Adrenal gland (tissue), 5 donors: ENCODE data around the gene NXPH3.

Experiments
- POLR2A ChIP-seq, 2 donors: fragments of 450-650 bp; IDR thresholded peaks; one replicate each; pipeline ENCODE4 v1.6.1; 2017; ENCODE audit warnings: antibody characterized with exemption in 2 of 2, mild to moderate bottlenecking in 2 of 2, moderate library complexity in 1 of 2
- TF ChIP-seq, protein P1 (sequence below), 6 experiments: fragments of 450-650 bp in 4 of 6; fragments of 200-600 bp in 2 of 6; sonication (generic) in 1 of 6; IDR thresholded peaks; 1 replicate in 5 of 6; 2 replicates in 1 of 6; pipeline versions ENCODE4 v1.5.1 to v1.8.0; 2016 to 2021; ENCODE audit warnings: antibody characterized with exemption in 6 of 6, mild to moderate bottlenecking in 2 of 6, moderate library complexity in 1 of 6
- donor health status: DM: no; HTN: no; CAD: no.

DNA sequence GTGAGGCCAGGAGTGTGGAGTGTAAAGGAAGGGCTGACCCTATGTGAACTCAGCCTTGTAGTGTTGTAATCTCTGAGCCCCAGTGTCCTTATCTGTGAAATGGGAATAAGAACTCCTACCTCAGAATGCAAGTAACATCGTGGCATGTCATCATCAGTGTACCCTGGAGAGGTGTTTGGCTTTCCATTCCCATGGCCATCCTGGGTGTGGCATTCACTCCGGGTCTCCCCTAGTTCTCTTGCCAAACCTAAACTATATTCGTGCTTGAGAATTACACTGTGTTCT lies 1.9 kb downstream of the NXPH3 start:
- no peak for TF ChIP-seq POLR2A (IDR thresholded peaks at IDR 0.05)
- TF ChIP-seq, protein P1, sequence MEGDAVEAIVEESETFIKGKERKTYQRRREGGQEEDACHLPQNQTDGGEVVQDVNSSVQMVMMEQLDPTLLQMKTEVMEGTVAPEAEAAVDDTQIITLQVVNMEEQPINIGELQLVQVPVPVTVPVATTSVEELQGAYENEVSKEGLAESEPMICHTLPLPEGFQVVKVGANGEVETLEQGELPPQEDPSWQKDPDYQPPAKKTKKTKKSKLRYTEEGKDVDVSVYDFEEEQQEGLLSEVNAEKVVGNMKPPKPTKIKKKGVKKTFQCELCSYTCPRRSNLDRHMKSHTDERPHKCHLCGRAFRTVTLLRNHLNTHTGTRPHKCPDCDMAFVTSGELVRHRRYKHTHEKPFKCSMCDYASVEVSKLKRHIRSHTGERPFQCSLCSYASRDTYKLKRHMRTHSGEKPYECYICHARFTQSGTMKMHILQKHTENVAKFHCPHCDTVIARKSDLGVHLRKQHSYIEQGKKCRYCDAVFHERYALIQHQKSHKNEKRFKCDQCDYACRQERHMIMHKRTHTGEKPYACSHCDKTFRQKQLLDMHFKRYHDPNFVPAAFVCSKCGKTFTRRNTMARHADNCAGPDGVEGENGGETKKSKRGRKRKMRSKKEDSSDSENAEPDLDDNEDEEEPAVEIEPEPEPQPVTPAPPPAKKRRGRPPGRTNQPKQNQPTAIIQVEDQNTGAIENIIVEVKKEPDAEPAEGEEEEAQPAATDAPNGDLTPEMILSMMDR (IDR thresholded peaks at IDR 0.05) = no peak
